SK-N-SH (cell line): ENCODE measurements around the gene GMPPA.

Experiments
- EZH2phosphoT487 ChIP-seq: fragments of 200-600 bp; sonication (generic); IDR thresholded peaks from 2 replicates; pipeline ENCODE4 v1.6.1; 2017; ENCODE audit warnings: low read depth, mixed run types, mild to moderate bottlenecking, antibody characterized with exemption, moderate library complexity, borderline replicate concordance
- FOXM1 ChIP-seq: IDR thresholded peaks from 2 replicates; pipeline ENCODE4 v1.4.0; 2012; ENCODE audit warnings: low read depth, mild to moderate bottlenecking
- MXI1 ChIP-seq: IDR thresholded peaks from 2 replicates; pipeline ENCODE4 v1.6.1; 2012; ENCODE audit warnings: mild to moderate bottlenecking, low read depth, low read length, improper control_type of control experiment
- RAD21 ChIP-seq: IDR thresholded peaks from 2 replicates; pipeline ENCODE4 v1.6.1; 2012; ENCODE audit warnings: mild to moderate bottlenecking, low read length
- SIN3A ChIP-seq: IDR thresholded peaks from 2 replicates; pipeline ENCODE4 v1.6.1; 2012; ENCODE audit warnings: low read depth, mild to moderate bottlenecking, low read length, moderate library complexity, borderline replicate concordance
- TF ChIP-seq, protein P1 (sequence below): IDR thresholded peaks from 2 replicates; pipeline ENCODE4 v1.6.1; 2012; ENCODE audit warnings: mild to moderate bottlenecking, low read depth, low read length, moderate library complexity
- TF ChIP-seq, protein P2 (sequence below): fragments of 200-600 bp; sonication (generic); IDR thresholded peaks from 2 replicates; pipeline ENCODE4 v1.6.1; 2017; ENCODE audit warnings: antibody characterized with exemption, mild to moderate bottlenecking, moderate library complexity
- TF ChIP-seq, protein P3 (sequence below): fragments of 150-350 bp; IDR thresholded peaks from 2 replicates; pipeline ENCODE4 v1.6.1; 2017; ENCODE audit warnings: antibody characterized with exemption, low read length, low read depth, borderline replicate concordance
- TF ChIP-seq, protein P4 (sequence below): IDR thresholded peaks from 2 replicates; pipeline ENCODE4 v1.4.0; 2012; ENCODE audit warnings: low read depth, borderline replicate concordance

DNA sequence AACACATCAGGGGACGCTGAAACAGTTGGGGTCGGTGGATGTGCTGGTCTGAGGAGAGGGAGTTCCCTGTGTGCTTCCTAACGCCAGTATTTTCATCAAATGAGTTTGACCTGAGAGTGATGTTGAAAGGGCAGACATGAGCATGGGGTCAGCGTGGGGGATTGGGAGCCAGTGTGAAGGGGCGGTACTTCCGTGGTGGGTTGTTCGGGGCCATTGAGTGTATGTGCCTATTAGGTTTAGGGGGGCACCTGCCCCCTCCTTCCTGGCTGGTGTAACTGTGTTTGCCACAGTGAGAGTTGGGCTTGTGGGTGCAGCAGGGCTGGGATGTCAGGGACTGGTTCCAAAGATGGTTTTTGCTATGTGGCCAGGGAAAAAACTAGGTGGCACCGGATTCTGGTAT is 39.7 kb upstream of the GMPPA start:
- TF ChIP-seq, protein P1, sequence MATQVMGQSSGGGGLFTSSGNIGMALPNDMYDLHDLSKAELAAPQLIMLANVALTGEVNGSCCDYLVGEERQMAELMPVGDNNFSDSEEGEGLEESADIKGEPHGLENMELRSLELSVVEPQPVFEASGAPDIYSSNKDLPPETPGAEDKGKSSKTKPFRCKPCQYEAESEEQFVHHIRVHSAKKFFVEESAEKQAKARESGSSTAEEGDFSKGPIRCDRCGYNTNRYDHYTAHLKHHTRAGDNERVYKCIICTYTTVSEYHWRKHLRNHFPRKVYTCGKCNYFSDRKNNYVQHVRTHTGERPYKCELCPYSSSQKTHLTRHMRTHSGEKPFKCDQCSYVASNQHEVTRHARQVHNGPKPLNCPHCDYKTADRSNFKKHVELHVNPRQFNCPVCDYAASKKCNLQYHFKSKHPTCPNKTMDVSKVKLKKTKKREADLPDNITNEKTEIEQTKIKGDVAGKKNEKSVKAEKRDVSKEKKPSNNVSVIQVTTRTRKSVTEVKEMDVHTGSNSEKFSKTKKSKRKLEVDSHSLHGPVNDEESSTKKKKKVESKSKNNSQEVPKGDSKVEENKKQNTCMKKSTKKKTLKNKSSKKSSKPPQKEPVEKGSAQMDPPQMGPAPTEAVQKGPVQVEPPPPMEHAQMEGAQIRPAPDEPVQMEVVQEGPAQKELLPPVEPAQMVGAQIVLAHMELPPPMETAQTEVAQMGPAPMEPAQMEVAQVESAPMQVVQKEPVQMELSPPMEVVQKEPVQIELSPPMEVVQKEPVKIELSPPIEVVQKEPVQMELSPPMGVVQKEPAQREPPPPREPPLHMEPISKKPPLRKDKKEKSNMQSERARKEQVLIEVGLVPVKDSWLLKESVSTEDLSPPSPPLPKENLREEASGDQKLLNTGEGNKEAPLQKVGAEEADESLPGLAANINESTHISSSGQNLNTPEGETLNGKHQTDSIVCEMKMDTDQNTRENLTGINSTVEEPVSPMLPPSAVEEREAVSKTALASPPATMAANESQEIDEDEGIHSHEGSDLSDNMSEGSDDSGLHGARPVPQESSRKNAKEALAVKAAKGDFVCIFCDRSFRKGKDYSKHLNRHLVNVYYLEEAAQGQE: no peak
- no peak for TF ChIP-seq RAD21
- TF ChIP-seq, protein P2, sequence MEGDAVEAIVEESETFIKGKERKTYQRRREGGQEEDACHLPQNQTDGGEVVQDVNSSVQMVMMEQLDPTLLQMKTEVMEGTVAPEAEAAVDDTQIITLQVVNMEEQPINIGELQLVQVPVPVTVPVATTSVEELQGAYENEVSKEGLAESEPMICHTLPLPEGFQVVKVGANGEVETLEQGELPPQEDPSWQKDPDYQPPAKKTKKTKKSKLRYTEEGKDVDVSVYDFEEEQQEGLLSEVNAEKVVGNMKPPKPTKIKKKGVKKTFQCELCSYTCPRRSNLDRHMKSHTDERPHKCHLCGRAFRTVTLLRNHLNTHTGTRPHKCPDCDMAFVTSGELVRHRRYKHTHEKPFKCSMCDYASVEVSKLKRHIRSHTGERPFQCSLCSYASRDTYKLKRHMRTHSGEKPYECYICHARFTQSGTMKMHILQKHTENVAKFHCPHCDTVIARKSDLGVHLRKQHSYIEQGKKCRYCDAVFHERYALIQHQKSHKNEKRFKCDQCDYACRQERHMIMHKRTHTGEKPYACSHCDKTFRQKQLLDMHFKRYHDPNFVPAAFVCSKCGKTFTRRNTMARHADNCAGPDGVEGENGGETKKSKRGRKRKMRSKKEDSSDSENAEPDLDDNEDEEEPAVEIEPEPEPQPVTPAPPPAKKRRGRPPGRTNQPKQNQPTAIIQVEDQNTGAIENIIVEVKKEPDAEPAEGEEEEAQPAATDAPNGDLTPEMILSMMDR: no peak
- TF ChIP-seq SIN3A: no peak
- TF ChIP-seq, protein P3, sequence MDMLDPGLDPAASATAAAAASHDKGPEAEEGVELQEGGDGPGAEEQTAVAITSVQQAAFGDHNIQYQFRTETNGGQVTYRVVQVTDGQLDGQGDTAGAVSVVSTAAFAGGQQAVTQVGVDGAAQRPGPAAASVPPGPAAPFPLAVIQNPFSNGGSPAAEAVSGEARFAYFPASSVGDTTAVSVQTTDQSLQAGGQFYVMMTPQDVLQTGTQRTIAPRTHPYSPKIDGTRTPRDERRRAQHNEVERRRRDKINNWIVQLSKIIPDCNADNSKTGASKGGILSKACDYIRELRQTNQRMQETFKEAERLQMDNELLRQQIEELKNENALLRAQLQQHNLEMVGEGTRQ: no peak
- no peak for TF ChIP-seq MXI1
- TF ChIP-seq, protein P4, sequence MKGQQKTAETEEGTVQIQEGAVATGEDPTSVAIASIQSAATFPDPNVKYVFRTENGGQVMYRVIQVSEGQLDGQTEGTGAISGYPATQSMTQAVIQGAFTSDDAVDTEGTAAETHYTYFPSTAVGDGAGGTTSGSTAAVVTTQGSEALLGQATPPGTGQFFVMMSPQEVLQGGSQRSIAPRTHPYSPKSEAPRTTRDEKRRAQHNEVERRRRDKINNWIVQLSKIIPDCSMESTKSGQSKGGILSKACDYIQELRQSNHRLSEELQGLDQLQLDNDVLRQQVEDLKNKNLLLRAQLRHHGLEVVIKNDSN: no peak
- TF ChIP-seq FOXM1: no peak
- TF ChIP-seq EZH2phosphoT487: no peak
